OCI-LY7 (cell line): ENCODE data around the gene HPDL.

ENCODE experiments used
- EZH2phosphoT487 ChIP-seq: fragments of 200-600 bp; sonication (generic); IDR thresholded peaks from 2 replicates; pipeline ENCODE4 v1.6.1; 2018; ENCODE audit warnings: low read depth, borderline replicate concordance, mild to moderate bottlenecking, mixed run types, antibody characterized with exemption, low read length, moderate library complexity, mixed read lengths
- TF ChIP-seq, protein P1 (sequence below): fragments of 200-600 bp; sonication (generic); conservative IDR thresholded peaks from 2 replicates; pipeline ENCODE4 v1.5.1; 2014; ENCODE audit warnings: mild to moderate bottlenecking, antibody characterized with exemption, low read length, moderate library complexity, mixed read lengths

- TF ChIP-seq EZH2phosphoT487: no peak
- TF ChIP-seq, protein P1, sequence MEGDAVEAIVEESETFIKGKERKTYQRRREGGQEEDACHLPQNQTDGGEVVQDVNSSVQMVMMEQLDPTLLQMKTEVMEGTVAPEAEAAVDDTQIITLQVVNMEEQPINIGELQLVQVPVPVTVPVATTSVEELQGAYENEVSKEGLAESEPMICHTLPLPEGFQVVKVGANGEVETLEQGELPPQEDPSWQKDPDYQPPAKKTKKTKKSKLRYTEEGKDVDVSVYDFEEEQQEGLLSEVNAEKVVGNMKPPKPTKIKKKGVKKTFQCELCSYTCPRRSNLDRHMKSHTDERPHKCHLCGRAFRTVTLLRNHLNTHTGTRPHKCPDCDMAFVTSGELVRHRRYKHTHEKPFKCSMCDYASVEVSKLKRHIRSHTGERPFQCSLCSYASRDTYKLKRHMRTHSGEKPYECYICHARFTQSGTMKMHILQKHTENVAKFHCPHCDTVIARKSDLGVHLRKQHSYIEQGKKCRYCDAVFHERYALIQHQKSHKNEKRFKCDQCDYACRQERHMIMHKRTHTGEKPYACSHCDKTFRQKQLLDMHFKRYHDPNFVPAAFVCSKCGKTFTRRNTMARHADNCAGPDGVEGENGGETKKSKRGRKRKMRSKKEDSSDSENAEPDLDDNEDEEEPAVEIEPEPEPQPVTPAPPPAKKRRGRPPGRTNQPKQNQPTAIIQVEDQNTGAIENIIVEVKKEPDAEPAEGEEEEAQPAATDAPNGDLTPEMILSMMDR: no peak
These were observed 12.4 kb upstream of the HPDL start for GRCh38 chr1:45314266-45314665.
